ENCODE measurements around the gene BANF2. TPM values are rescaled to one million over a fixed set of nuclear protein-coding genes. Genes with fewer than 3 reads are reported as not detected.

Gene BANF2
- total and polyA plus RNA-seq, 2 of the 13 experiments (the other 11 are each of a cell fraction or from before 2014, with no cell fraction given) = 0.35 TPM; not detected in 1

DNA sequence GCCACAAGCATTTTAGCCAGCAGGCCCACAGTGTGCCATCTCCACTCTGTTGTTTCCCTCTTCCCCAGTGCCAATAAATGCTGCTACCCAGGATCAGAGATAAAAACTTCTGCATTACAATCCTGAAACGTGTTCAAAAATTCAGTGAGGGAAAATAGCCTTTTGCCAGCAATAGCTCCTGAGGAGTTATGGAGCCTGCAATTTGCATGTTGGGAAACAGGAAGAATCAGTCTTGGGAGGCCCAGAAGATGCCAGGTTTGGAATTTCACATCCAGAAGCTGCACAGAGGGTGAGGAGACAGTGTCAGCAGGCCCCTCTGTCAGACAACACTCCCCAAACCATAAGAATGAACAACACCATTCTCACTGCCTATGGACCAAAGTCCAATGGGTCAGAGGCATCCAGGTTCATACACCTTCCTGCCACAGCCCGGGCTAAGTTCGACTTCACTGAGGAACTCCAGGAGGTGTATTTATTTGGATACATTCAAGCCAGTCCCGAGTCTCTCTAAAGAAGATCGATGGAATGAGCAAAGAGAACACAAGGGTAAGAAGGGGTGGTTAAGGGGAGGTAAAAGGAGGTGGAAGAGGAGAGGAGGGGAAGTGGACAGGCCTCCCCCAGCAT lies 38.5 kb upstream of the BANF2 start (continued):
- peak in 1 of 2 experiments; percentile 61; a peak in 2 of 4 replicates for TF ChIP-seq NR2F1 (CRISPR knock-in tag; IDR thresholded peaks at IDR 0.05)
- TF ChIP-seq JUN (CRISPR knock-in tag; IDR thresholded peaks at IDR 0.05) = no peak
- TF ChIP-seq SP140L (CRISPR knock-in tag; IDR thresholded peaks at IDR 0.05; ENCODE audit: borderline replicate concordance) = no peak
- TF ChIP-seq ZNF337 (CRISPR knock-in tag; IDR thresholded peaks at IDR 0.05; ENCODE audit: borderline replicate concordance, low read depth) = no peak
- TF ChIP-seq ZNF317 (CRISPR knock-in tag; IDR thresholded peaks at IDR 0.05) = 0 out of 2 replicates have a peak, but pooled peaks have one; percentile 19
- no peak for TF ChIP-seq SETDB1 (CRISPR knock-in tag; IDR thresholded peaks at IDR 0.05; ENCODE audit: borderline replicate concordance)
- no peak for TF ChIP-seq NR3C1 (CRISPR knock-in tag; IDR thresholded peaks at IDR 0.05)
- TF ChIP-seq KAT7 (CRISPR knock-in tag; IDR thresholded peaks at IDR 0.05; ENCODE audit: borderline replicate concordance) = no peak
- no peak for TF ChIP-seq ZNF362 (CRISPR knock-in tag; IDR thresholded peaks at IDR 0.05; ENCODE audit: borderline replicate concordance)
- TF ChIP-seq RARA (CRISPR knock-in tag; IDR thresholded peaks at IDR 0.05) = peak; percentile 69
- no peak for TF ChIP-seq ZNF572 (CRISPR knock-in tag; IDR thresholded peaks at IDR 0.05)
- no peak for TF ChIP-seq ZBTB14 (CRISPR knock-in tag; IDR thresholded peaks at IDR 0.05)
- 0 out of 4 replicates have a peak, but pooled peaks of 1 of the 2 experiments have one; percentile 25 for TF ChIP-seq KLF16 (CRISPR knock-in tag; IDR thresholded peaks at IDR 0.05)
- TF ChIP-seq ZNF674 (CRISPR knock-in tag; IDR thresholded peaks at IDR 0.05; ENCODE audit: low read depth) = no peak
- TF ChIP-seq YEATS2 (CRISPR knock-in tag; IDR thresholded peaks at IDR 0.05; ENCODE audit: borderline replicate concordance) = no peak
- TF ChIP-seq ZNF770 (CRISPR knock-in tag; IDR thresholded peaks at IDR 0.05) = no peak
- no peak for TF ChIP-seq MAZ (IDR thresholded peaks at IDR 0.05; ENCODE audit: borderline replicate concordance, low read depth, low read length)
- no peak for TF ChIP-seq MAZ (CRISPR knock-in tag; IDR thresholded peaks at IDR 0.05; ENCODE audit: low read depth)
- no peak for TF ChIP-seq MBD4 (IDR thresholded peaks at IDR 0.05; ENCODE audit: borderline replicate concordance, low read length)
- no peak for TF ChIP-seq MAFG (CRISPR knock-in tag; IDR thresholded peaks at IDR 0.05)
- peak; percentile 42; the same call in 1 of the 2 replicates for TF ChIP-seq THRA (CRISPR knock-in tag; IDR thresholded peaks at IDR 0.05; ENCODE audit: borderline replicate concordance)
- no peak for TF ChIP-seq FOXP1 (IDR thresholded peaks at IDR 0.05)
- peak; percentile 55 for TF ChIP-seq FOXP1 (CRISPR knock-in tag; IDR thresholded peaks at IDR 0.05)
- TF ChIP-seq NR2F6 (IDR thresholded peaks at IDR 0.05) = peak; percentile 54
- peak; percentile 62; the same call in 1 of the 2 replicates for TF ChIP-seq NR2F6 (CRISPR knock-in tag; IDR thresholded peaks at IDR 0.05)
- TF ChIP-seq CCDC6 (CRISPR knock-in tag; IDR thresholded peaks at IDR 0.05) = no peak
- TF ChIP-seq ZNF781 (CRISPR knock-in tag; IDR thresholded peaks at IDR 0.05; ENCODE audit: borderline replicate concordance, not compliant biosample characterization) = no peak

Measured in HepG2 (cell line).